SU-DHL-6 (cell line): ENCODE measurements around the gene HOXB1.

ENCODE experiments used
- H2AFZ ChIP-seq: fragments of 200-600 bp; sonication (generic); 2 replicates; pipeline ENCODE4 v1.6.1; 2014; ENCODE audit warnings: low read depth, mild to moderate bottlenecking, moderate library complexity, mixed read lengths, antibody characterized with exemption, low read length; ENCODE audit not compliant: severe bottlenecking
- H3F3A ChIP-seq: fragments of 200-600 bp; shearing (Covaris generic); 2 replicates; pipeline ENCODE4 v1.6.0; 2016; ENCODE audit warnings: antibody characterized with exemption, mild to moderate bottlenecking; ENCODE audit not compliant: insufficient read depth
- H3K27ac ChIP-seq: fragments of 200-600 bp; sonication (generic); 2 replicates; pipeline ENCODE4 v1.5.1; 2016; ENCODE audit warnings: low read depth, mild to moderate bottlenecking, low read length, moderate library complexity, mixed read lengths
- H3K27me3 ChIP-seq: fragments of 200-600 bp; sonication (generic), shearing (Covaris generic); 2 replicates; pipeline ENCODE4 v1.6.0; 2014; ENCODE audit warnings: mild to moderate bottlenecking, low read length
- H3K36me3 ChIP-seq: fragments of 200-600 bp; sonication (generic); 2 replicates; pipeline ENCODE4 v1.6.1; 2014; ENCODE audit warnings: mild to moderate bottlenecking, low read length, mixed read lengths
- H3K4me2 ChIP-seq: fragments of 300-600, 200-600 bp; shearing (Covaris generic), sonication (generic); 2 replicates; pipeline ENCODE4 v1.6.0; 2014; ENCODE audit warnings: low read length, low read depth, mild to moderate bottlenecking; ENCODE audit not compliant: poor library complexity, severe bottlenecking
- H3K4me3 ChIP-seq: fragments of 200-600 bp; sonication (generic); 2 replicates; pipeline ENCODE4 v1.5.1; 2014; ENCODE audit warnings: antibody characterized with exemption, low read length, mild to moderate bottlenecking, mixed read lengths; ENCODE audit not compliant: insufficient read depth, poor library complexity, severe bottlenecking
- H3K79me2 ChIP-seq: fragments of 200-600 bp; sonication (generic); 2 replicates; pipeline ENCODE4 v1.6.1; 2014; ENCODE audit warnings: mild to moderate bottlenecking, low read length, moderate library complexity; ENCODE audit not compliant: insufficient read depth
- H3K9ac ChIP-seq: fragments of 200-600 bp; sonication (generic); 2 replicates; pipeline ENCODE4 v1.7.0; 2014; ENCODE audit warnings: mild to moderate bottlenecking, low read length
- H3K9me2 ChIP-seq: fragments of 200-600 bp; sonication (generic); replicated peaks from 2 replicates; pipeline ENCODE4 v1.6.1; 2014; ENCODE audit warnings: low read length; ENCODE audit not compliant: insufficient read depth
- H3K9me3 ChIP-seq: fragments of 200-600 bp; sonication (generic); 2 replicates; pipeline ENCODE4 v1.6.1; 2014; ENCODE audit warnings: low read length, mixed read lengths; ENCODE audit not compliant: insufficient read depth
- H4K20me1 ChIP-seq: fragments of 200-600 bp; sonication (generic); 2 replicates; pipeline ENCODE4 v1.6.1; 2014; ENCODE audit warnings: low read depth, mild to moderate bottlenecking, antibody characterized with exemption, low read length, moderate library complexity, mixed read lengths
- CTCF ChIP-seq: fragments of 200-600 bp; sonication (generic); IDR thresholded peaks from one replicate; pipeline ENCODE4 v1.5.1; 2017; ENCODE audit warnings: antibody characterized with exemption, mild to moderate bottlenecking, low read length, moderate library complexity; ENCODE audit not compliant: insufficient read depth, poor library complexity, severe bottlenecking
- EZH2phosphoT487 ChIP-seq: fragments of 200-600 bp; sonication (generic), shearing (Covaris generic); conservative IDR thresholded peaks from 2 replicates; pipeline ENCODE4 v1.6.1; 2018; ENCODE audit warnings: mild to moderate bottlenecking, antibody characterized with exemption, low read length, moderate library complexity, mixed read lengths

Gene HOXB1

GRCh38 chr17:48552466-48553189 lies 21.8 kb upstream of the HOXB1 start:
- no peak overlapping the region for H3K4me3 ChIP-seq

GRCh38 chr17:48551596-48552465 lies 21.0 kb upstream of the HOXB1 start:
- Histone ChIP-seq H3K4me3 (no peak overlapping the region), H3K9me2 (no peaks in the 10 kb centered on the region), H2AFZ (no peak overlapping the region), H3K27me3 (no peaks in the 10 kb centered on the region), H3K36me3 (no peaks in the 10 kb centered on the region), H3F3A (no peaks in the 10 kb centered on the region), H3K9me3 (no peaks in the 10 kb centered on the region), H4K20me1 (no peaks in the 10 kb centered on the region), H3K27ac (no peak overlapping the region), H3K9ac (no peak overlapping the region), H3K79me2 (no peaks in the 10 kb centered on the region), H3K4me2 (no peak overlapping the region)
- no peak for TF ChIP-seq CTCF
- no peak for TF ChIP-seq EZH2phosphoT487

More at GRCh38 chr17:48552466-48553189, 21.8 kb upstream of the HOXB1 start:
- H3K36me3 ChIP-seq: no peaks in the 10 kb centered on the region
- no peaks in the 10 kb centered on the region for H3F3A ChIP-seq
- no peaks in the 10 kb centered on the region for H3K27me3 ChIP-seq
- H2AFZ ChIP-seq: no peak overlapping the region
- no peaks in the 10 kb centered on the region for H4K20me1 ChIP-seq
- no peak overlapping the region for H3K9ac ChIP-seq
- no peak overlapping the region for H3K27ac ChIP-seq
- TF ChIP-seq CTCF: no peak
- TF ChIP-seq EZH2phosphoT487: no peak
- no peak overlapping the region for H3K4me2 ChIP-seq
- no peaks in the 10 kb centered on the region for H3K9me2 ChIP-seq
- H3K79me2 ChIP-seq: no peaks in the 10 kb centered on the region
- H3K9me3 ChIP-seq: no peaks in the 10 kb centered on the region

- Histone ChIP-seq H3K27me3 (no peaks in the 10 kb centered on the region), H3K79me2 (no peaks in the 10 kb centered on the region)
- TF ChIP-seq CTCF (no peak), EZH2phosphoT487 (no peak)
Measured at GRCh38 chr17:48551214-48551555, 20.4 kb upstream of the HOXB1 start.

More at GRCh38 chr17:48551214-48551555, 20.4 kb upstream of the HOXB1 start:
- no peaks in the 10 kb centered on the region for H3K9me2 ChIP-seq
- H3F3A ChIP-seq: no peaks in the 10 kb centered on the region
- no peak overlapping the region for H2AFZ ChIP-seq
- no peaks in the 10 kb centered on the region for H3K9me3 ChIP-seq
- H3K36me3 ChIP-seq: no peaks in the 10 kb centered on the region
- H3K9ac ChIP-seq: no peak overlapping the region
- H3K4me2 ChIP-seq: no peak overlapping the region
- H3K27ac ChIP-seq: no peak overlapping the region
- no peaks in the 10 kb centered on the region for H4K20me1 ChIP-seq
- no peak overlapping the region for H3K4me3 ChIP-seq
